WTC11 (cell line): ENCODE measurements around the gene LRRTM3.

Experiments
- ATF2 ChIP-seq: sonication (generic); formaldehyde crosslinking; IDR thresholded peaks from 2 replicates; pipeline ENCODE4 v1.8.1; 2022; ENCODE audit warnings: low read depth, missing genetic modification reagents, borderline replicate concordance
- ATF6 ChIP-seq: sonication (generic); formaldehyde crosslinking; IDR thresholded peaks from 2 replicates; pipeline ENCODE4 v1.8.1; 2023; ENCODE audit warnings: mild to moderate bottlenecking, missing genetic modification reagents
- FOXP4 ChIP-seq: sonication (generic); formaldehyde crosslinking; IDR thresholded peaks from 2 replicates; pipeline ENCODE4 v1.8.0; 2022; ENCODE audit warnings: mild to moderate bottlenecking, missing genetic modification reagents
- NFE2L1 ChIP-seq: sonication (generic); formaldehyde crosslinking; IDR thresholded peaks from 2 replicates; pipeline ENCODE4 v1.8.1; 2023; ENCODE audit warnings: missing genetic modification reagents
- NR2C2 ChIP-seq: sonication (generic); formaldehyde crosslinking; IDR thresholded peaks from 2 replicates; pipeline ENCODE4 v1.8.0; 2022; ENCODE audit warnings: mild to moderate bottlenecking, missing genetic modification reagents
- RELA ChIP-seq: sonication (generic); formaldehyde crosslinking; IDR thresholded peaks from 2 replicates; pipeline ENCODE4 v1.8.1; 2022; ENCODE audit warnings: missing genetic modification reagents, mild to moderate bottlenecking, borderline replicate concordance
- SP1 ChIP-seq: sonication (generic); formaldehyde crosslinking; conservative IDR thresholded peaks from 2 replicates; pipeline ENCODE4 v1.8.1; 2022; ENCODE audit warnings: missing genetic modification reagents
- TEAD4 ChIP-seq: sonication (generic); formaldehyde crosslinking; IDR thresholded peaks from 2 replicates; pipeline ENCODE4 v1.8.0; 2022; ENCODE audit warnings: mild to moderate bottlenecking, missing genetic modification reagents
- ZNF263 ChIP-seq: sonication (generic); formaldehyde crosslinking; IDR thresholded peaks from 2 replicates; pipeline ENCODE4 v1.8.1; 2022; ENCODE audit warnings: low read depth, mild to moderate bottlenecking, moderate library complexity, missing genetic modification reagents
- TF ChIP-seq, protein P1 (sequence below): fragments of 200-600 bp; IDR thresholded peaks from 2 replicates; pipeline ENCODE4 v1.8.0; 2022; ENCODE audit warnings: antibody characterized with exemption
- TF ChIP-seq, protein P2 (sequence below): sonication (generic); formaldehyde crosslinking; IDR thresholded peaks from 2 replicates; pipeline ENCODE4 v1.8.1; 2023; ENCODE audit warnings: mild to moderate bottlenecking, missing genetic modification reagents, moderate library complexity
- TF ChIP-seq, protein P3 (sequence below): sonication (generic); formaldehyde crosslinking; IDR thresholded peaks from 2 replicates; pipeline ENCODE4 v1.8.0; 2023; ENCODE audit warnings: missing genetic modification reagents, mild to moderate bottlenecking, borderline replicate concordance
- TF ChIP-seq, protein P4 (sequence below): fragments of 250-450 bp; sonication (Bioruptor Pico); IDR thresholded peaks from 2 replicates; pipeline ENCODE4 v1.9.0; 2021; ENCODE audit warnings: moderate library complexity, mild to moderate bottlenecking, inconsistent platforms, borderline replicate concordance

DNA sequence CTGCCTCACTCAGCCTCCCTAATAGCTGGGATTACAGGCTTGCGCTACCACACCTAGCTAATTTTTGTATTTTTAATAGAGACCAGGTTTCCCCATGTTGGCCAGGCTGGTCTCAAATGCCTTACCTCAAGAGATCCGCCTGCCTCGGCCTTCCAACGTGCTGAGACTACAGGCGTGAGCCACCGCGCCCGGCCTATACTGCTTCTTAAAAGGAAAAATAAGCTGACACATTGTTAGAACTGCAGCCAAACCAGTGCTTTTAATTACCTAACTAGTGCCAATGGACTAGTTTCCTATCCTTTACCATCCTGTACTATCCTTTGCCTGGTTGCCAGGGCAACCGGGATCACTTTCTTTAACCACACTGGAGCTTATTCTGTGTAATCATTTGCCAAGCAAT lies 108.0 kb downstream of the LRRTM3 start:
- TF ChIP-seq ATF2 (CRISPR knock-in tag) (no peak), RELA (CRISPR knock-in tag) (no peak), TEAD4 (CRISPR knock-in tag) (no peak), ZNF263 (CRISPR knock-in tag) (no peak), SP1 (CRISPR knock-in tag) (no peak), ATF6 (CRISPR knock-in tag) (no peak), FOXP4 (no peak), NR2C2 (CRISPR knock-in tag) (no peak), NFE2L1 (CRISPR knock-in tag) (no peak)
- TF ChIP-seq, protein P1, sequence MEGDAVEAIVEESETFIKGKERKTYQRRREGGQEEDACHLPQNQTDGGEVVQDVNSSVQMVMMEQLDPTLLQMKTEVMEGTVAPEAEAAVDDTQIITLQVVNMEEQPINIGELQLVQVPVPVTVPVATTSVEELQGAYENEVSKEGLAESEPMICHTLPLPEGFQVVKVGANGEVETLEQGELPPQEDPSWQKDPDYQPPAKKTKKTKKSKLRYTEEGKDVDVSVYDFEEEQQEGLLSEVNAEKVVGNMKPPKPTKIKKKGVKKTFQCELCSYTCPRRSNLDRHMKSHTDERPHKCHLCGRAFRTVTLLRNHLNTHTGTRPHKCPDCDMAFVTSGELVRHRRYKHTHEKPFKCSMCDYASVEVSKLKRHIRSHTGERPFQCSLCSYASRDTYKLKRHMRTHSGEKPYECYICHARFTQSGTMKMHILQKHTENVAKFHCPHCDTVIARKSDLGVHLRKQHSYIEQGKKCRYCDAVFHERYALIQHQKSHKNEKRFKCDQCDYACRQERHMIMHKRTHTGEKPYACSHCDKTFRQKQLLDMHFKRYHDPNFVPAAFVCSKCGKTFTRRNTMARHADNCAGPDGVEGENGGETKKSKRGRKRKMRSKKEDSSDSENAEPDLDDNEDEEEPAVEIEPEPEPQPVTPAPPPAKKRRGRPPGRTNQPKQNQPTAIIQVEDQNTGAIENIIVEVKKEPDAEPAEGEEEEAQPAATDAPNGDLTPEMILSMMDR, result no peak
- TF ChIP-seq, protein P2, sequence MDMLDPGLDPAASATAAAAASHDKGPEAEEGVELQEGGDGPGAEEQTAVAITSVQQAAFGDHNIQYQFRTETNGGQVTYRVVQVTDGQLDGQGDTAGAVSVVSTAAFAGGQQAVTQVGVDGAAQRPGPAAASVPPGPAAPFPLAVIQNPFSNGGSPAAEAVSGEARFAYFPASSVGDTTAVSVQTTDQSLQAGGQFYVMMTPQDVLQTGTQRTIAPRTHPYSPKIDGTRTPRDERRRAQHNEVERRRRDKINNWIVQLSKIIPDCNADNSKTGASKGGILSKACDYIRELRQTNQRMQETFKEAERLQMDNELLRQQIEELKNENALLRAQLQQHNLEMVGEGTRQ, result no peak
- TF ChIP-seq, protein P3, sequence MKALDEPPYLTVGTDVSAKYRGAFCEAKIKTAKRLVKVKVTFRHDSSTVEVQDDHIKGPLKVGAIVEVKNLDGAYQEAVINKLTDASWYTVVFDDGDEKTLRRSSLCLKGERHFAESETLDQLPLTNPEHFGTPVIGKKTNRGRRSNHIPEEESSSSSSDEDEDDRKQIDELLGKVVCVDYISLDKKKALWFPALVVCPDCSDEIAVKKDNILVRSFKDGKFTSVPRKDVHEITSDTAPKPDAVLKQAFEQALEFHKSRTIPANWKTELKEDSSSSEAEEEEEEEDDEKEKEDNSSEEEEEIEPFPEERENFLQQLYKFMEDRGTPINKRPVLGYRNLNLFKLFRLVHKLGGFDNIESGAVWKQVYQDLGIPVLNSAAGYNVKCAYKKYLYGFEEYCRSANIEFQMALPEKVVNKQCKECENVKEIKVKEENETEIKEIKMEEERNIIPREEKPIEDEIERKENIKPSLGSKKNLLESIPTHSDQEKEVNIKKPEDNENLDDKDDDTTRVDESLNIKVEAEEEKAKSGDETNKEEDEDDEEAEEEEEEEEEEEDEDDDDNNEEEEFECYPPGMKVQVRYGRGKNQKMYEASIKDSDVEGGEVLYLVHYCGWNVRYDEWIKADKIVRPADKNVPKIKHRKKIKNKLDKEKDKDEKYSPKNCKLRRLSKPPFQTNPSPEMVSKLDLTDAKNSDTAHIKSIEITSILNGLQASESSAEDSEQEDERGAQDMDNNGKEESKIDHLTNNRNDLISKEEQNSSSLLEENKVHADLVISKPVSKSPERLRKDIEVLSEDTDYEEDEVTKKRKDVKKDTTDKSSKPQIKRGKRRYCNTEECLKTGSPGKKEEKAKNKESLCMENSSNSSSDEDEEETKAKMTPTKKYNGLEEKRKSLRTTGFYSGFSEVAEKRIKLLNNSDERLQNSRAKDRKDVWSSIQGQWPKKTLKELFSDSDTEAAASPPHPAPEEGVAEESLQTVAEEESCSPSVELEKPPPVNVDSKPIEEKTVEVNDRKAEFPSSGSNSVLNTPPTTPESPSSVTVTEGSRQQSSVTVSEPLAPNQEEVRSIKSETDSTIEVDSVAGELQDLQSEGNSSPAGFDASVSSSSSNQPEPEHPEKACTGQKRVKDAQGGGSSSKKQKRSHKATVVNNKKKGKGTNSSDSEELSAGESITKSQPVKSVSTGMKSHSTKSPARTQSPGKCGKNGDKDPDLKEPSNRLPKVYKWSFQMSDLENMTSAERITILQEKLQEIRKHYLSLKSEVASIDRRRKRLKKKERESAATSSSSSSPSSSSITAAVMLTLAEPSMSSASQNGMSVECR (CRISPR knock-in tag), result no peak
- TF ChIP-seq, protein P4, sequence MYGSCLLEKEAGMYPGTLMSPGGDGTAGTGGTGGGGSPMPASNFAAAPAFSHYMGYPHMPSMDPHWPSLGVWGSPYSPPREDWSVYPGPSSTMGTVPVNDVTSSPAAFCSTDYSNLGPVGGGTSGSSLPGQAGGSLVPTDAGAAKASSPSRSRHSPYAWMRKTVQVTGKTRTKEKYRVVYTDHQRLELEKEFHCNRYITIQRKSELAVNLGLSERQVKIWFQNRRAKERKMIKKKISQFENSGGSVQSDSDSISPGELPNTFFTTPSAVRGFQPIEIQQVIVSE, result no peak
